ENCODE results near the gene UGT1A9. TPM values are rescaled to one million over a fixed set of nuclear protein-coding genes. Genes with fewer than 3 reads are reported as not detected.

Gene UGT1A9
- total and polyA plus RNA-seq, 2 of the 13 experiments (the other 11 are each of a cell fraction or from before 2014, with no cell fraction given), result 0.07 TPM; not detected in 1

DNA sequence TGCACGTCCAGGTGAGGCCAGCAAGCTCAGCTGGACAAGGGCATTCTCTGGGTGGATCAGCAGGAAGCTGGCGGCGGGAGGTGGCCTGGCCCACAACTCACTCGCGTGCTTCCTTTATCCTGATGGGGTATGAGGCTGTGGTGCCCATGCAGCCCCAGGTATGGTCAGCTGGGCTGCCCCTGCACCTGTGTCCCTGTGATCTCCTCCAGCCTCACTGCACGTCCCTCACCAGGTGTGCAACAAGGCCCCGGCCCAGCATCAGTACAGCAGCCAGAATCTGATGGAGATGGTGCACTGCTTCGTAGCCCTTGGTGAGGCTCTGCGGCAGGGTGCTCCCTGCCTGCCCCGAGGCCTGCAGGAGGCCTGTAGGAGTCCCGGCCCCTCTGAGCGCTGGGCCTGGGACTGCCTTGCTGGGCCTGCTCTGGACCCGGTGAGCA is 124.1 kb downstream of the UGT1A9 start (continued):
- TF ChIP-seq, protein P1, sequence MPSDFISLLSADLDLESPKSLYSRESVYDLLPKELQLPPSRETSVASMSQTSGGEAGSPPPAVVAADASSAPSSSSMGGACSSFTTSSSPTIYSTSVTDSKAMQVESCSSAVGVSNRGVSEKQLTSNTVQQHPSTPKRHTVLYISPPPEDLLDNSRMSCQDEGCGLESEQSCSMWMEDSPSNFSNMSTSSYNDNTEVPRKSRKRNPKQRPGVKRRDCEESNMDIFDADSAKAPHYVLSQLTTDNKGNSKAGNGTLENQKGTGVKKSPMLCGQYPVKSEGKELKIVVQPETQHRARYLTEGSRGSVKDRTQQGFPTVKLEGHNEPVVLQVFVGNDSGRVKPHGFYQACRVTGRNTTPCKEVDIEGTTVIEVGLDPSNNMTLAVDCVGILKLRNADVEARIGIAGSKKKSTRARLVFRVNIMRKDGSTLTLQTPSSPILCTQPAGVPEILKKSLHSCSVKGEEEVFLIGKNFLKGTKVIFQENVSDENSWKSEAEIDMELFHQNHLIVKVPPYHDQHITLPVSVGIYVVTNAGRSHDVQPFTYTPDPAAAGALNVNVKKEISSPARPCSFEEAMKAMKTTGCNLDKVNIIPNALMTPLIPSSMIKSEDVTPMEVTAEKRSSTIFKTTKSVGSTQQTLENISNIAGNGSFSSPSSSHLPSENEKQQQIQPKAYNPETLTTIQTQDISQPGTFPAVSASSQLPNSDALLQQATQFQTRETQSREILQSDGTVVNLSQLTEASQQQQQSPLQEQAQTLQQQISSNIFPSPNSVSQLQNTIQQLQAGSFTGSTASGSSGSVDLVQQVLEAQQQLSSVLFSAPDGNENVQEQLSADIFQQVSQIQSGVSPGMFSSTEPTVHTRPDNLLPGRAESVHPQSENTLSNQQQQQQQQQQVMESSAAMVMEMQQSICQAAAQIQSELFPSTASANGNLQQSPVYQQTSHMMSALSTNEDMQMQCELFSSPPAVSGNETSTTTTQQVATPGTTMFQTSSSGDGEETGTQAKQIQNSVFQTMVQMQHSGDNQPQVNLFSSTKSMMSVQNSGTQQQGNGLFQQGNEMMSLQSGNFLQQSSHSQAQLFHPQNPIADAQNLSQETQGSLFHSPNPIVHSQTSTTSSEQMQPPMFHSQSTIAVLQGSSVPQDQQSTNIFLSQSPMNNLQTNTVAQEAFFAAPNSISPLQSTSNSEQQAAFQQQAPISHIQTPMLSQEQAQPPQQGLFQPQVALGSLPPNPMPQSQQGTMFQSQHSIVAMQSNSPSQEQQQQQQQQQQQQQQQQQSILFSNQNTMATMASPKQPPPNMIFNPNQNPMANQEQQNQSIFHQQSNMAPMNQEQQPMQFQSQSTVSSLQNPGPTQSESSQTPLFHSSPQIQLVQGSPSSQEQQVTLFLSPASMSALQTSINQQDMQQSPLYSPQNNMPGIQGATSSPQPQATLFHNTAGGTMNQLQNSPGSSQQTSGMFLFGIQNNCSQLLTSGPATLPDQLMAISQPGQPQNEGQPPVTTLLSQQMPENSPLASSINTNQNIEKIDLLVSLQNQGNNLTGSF (CRISPR knock-in tag; IDR thresholded peaks at IDR 0.05), result no peak

DNA sequence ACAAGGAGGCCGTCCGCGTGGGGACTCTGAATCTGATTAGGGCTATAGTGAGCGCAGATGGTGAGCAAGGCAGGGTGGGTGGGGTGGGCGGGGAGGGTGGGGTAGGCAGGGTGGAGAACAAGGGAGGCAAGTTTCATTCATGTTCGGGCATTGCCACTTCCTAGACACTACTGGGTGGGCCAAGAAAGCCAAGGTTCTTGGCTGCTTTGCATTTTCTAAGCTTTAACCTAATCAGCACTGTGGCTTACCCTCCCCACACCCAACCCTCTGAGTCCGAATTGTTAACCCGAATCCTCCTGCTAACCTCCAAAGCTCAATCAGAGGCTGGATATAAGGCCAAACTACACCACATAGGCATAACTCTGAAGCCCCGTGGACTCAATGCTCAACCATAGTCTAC is 124.6 kb downstream of the UGT1A9 start:
- no peak for ATAC-seq
- no TSS peak for BruUV-seq (replicated peaks)
- DNase-seq (ENCODE audit: low spot score), result no peak
- H2AFZ ChIP-seq (ENCODE audit: low read length), result no peak overlapping the region
- in situ Hi-C loops (cut with HindIII; ENCODE audit: extremely low pct_ligation_motif_present, low pct_unique_long_range_greater_than_20kb), result no loop called here
- POLR2A ChIA-PET, result no interaction called here
- no peaks in the 10 kb centered on the region for H3K9me3 ChIP-seq (ENCODE audit: low read length)
- no peaks in the 10 kb centered on the region for H3K79me2 ChIP-seq (ENCODE audit: insufficient read depth, low read length)
- no peak overlapping the region for H3K27ac ChIP-seq (ENCODE audit: extremely low read length, insufficient read depth, low read length)
- no peaks in the 10 kb centered on the region for H3K36me3 ChIP-seq (replicated peaks in 1 of 2; ENCODE audit: control insufficient read depth in 1 of 2, insufficient read depth in 2 of 2, low read length in 2 of 2)
- H3K4me3 ChIP-seq (replicated peaks in 1 of 3; ENCODE audit: insufficient read depth in 1 of 3, low read depth in 2 of 3, low read length in 3 of 3), result no peak overlapping the region
- TF ChIP-seq ZSCAN12 (CRISPR knock-in tag; IDR thresholded peaks at IDR 0.05), result no peak
- H3K9ac ChIP-seq (ENCODE audit: insufficient read depth, low read depth, low read length), result no peak overlapping the region
- H3K27me3 ChIP-seq (ENCODE audit: control insufficient read depth in 1 of 2, insufficient read depth in 2 of 2, low read length in 2 of 2), result peaks cover 5 to 63% of the 10 kb centered on the region in 2 experiments; a peak in 3 of 5 replicates
- 70% methylated on average over 9 of the region's 9 CpGs for WGBS (ENCODE audit: low lambda C conversion rate)
- CTCF ChIA-PET (ENCODE audit: low intra/inter-chr PET ratio, low total read pairs), result no interaction called here
- peaks cover 14% of the 10 kb centered on the region; the same call in 1 of the 2 replicates for H3K4me1 ChIP-seq (ENCODE audit: insufficient read depth, low read length)
- no peaks in the 10 kb centered on the region for H4K20me1 ChIP-seq (ENCODE audit: insufficient read depth, low read length)
- H3K4me2 ChIP-seq (ENCODE audit: low read depth, low read length), result no peak overlapping the region
- intact Hi-C loops (cut with micrococcal nuclease; ENCODE audit: unreplicated experiment), result no loop called here
- no peak for FAIRE-seq
